GM19328 (cell line): Measurements from ENCODE around the gene GPR142.
"Not testable (repeated sequence)": the region's sequence is repeated elsewhere in the genome, so short reads cannot be mapped to it uniquely, and the experiment has no call there.

Experiments
- ATAC-seq: cut with Tn5 transposase; IDR thresholded peaks from one replicate; pipeline ENCODE4 v1.9.1; 2021; ENCODE audit warnings: mild to moderate bottlenecking, moderate library complexity; ENCODE audit not compliant: unreplicated experiment

The GPR142 gene

GRCh38 chr17:74390680-74391653 is 23.7 kb downstream of the GPR142 start:
- no peak for ATAC-seq

DNA sequence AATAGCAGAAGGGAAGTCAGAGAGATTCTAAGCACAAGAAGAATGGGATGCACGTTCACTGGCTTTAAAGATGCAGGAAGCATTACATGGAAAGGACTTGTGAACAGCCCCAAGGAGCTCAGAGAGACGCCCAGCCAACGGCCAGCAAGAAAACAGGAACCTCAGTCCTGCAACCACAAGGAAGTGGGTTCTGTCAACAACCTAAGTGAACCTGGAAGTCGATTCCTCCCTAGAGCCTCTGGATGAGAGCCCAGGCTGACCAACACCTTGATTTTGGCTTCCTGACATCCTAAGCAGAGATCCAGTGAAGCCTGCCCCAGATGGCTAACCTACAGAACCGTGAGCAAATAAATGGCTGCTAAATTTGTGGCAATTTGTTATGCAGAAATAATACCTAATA is 24.5 kb downstream of the GPR142 start:
- no peak for ATAC-seq

DNA sequence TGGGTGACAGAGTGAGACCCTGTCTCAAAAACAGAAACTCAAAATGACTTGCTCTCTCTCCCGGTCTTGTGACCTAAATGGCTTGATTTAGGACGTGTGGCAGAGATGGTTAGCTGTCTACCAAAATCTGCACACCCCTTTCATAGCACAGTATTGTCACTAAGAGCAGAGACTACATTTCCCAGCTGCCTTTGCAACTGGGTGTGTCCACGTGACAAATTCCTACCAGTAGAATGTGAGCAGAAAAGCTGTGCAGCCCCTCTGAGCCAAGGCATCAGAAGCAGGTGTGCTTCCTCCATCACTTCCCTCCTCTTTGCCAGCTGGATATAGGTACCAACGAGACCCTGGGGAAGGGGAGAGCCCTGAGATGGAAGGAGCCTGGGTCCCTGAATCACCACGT is 25.5 kb downstream of the GPR142 start:
- ATAC-seq = no peak

DNA sequence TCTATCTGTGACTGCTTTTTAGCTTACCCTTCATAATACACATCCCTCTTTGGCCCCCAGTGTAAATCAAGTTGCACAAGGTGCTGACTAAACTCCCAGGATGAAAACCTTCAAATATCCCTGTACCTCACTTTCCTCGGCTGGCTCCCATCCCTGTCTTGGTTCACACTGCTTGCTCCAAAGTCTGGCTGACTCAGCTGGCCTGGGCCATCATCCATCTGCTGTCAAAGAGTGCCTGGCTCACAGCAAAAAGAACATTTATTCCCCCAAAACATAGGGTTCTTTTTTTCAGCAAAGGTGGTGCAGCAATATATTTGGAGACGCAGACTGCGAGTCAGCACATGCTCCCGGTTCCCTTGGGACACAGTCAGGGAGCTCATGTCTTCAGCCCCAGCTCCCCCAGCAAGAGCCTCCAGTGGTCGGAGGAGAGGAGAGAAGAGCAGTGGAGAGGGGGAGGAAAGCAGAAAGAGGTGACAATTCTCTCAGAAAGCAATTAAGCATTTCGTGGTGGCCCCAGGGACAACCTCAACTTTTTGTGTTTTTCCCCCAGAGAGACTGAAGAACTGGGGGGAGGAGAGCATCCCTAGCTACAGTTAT is 26.1 kb downstream of the GPR142 start:
- ATAC-seq = no peak

GRCh38 chr17:74394275-74394950 is 27.1 kb downstream of the GPR142 start:
- ATAC-seq = no peak

DNA sequence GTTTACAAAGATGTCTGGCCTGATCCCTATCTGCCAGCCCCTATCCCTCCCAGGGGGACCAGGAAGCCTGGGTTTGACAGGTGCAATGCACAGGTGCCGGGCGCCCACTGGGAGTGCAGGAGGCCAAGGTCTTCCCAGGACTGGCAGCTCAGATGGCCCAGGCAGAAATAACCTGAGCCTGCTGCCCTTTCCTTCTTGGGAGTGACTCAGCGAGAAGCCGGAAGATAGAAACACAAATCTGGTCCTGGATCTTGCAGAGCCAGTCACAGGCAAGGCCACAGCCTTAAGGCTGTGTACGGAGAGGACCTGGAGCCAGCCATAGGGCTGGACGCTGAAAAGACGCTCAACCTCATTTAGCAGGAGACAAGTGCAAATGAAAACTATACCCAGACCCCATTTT is 27.7 kb downstream of the GPR142 start:
- no peak for ATAC-seq

DNA sequence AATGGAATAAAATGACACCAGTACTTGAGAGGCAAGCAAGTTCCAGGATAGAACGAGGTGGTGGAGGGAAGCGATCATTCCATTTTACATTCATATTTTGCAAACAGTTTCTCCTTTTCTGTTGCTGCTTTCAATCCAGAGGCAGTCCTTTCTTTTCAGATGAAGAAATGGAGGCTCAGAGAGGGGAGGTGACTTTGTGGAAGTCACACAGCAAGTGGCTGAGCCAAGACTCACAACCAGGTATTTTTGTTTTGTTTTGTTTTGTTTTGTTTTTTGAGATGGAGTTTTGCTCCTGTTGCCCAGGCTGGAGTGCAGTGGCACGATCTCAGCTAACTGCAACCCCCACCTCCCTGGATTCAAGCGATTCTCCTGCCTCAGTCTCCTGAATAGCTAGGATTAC is 29.3 kb downstream of the GPR142 start:
- no peak for ATAC-seq

DNA sequence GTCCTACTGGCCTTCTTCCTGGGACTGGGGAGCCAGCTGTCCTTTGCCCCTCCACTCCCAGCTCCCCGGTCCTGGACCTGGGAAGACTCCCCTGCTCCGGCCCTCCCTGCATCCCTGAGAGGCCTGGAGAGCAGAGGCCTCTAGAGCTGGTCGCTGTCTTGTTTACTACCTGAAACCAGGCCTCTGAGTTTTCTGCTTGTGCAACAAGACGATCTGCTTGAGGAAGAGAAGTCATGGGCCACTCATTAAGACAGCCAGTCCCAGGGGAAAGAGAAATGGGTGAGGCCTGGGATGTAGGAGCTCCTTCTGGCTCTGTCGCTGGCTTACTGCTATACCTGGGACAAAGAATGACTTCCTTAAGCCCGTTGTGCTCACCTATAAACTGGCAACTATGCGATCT is 34.7 kb downstream of the GPR142 start:
- ATAC-seq = no peak

DNA sequence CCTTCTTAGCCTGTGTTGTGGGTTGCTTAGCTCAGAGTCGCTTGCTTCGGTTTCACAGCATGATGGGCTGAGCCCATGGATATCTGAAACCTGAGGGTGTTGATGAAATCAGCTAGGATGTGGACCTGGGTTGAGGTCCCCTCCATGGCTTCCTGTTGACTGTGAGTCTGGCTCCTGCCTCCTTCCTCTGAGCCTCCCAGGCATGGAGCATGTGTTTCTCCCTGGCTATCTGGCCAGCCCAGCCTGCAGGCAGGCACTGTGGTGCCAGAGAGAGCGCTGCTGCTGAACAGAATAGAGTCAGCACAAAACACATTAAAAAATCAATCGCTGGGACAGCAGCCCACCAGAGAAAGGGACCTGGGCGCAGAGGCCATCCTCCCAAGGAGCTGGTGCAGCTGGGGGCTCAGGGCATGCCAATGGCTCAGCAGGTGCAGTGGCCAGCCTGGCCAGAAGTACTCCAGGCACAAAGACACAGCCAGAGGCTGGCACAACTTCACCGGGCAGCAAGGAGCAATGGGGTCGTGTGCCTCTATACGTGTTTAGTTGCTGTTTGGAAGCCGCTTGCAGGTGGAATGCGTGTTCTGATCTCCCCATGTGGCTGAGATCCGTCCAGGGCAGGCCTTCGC is 36.3 kb downstream of the GPR142 start:
- no peak for ATAC-seq

DNA sequence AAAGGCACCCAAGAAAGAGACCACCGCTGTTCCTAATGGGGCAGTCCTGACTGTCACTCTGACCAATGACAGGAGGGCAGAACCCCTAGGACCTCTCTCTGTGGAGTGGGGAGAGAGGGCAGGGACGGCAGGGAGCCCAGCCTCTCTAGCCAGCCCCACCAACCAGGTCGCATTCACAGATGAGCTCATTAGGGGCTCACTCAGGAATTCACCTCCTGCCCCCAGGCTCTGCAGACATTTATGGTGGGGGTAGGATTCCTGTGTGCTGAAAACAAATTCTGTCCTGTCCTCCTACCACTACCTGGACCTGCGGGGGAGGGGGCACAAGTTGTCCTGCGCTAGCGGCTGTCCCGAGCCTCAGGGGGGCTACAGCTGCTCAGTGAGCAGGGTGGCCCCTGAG is 36.9 kb downstream of the GPR142 start:
- ATAC-seq = no peak

- no peak for ATAC-seq
Observed at GRCh38 chr17:74404789-74405188, 37.5 kb downstream of the GPR142 start.

- not testable (repeated sequence) for ATAC-seq
Observed at GRCh38 chr17:74405311-74405710, 38.0 kb downstream of the GPR142 start.

DNA sequence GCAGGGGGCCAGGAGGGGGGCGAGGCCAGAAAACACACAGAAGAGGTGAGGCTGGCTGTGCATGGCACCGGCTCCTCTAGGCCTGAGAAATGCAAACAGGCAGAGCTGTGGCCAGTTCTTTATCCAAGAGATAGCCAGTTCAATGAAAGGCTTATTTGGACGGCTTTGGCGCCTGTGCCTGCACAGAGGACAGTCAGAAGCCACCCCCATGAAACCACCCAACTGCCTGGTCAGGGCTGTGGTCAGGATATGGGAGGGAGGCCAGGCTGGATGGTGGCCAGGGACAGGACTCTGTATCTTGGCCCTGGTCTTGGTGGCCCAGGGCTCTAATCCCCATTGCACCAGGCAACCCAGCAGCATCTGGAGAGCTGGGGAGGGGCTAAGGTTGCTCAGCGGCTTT is 40.1 kb downstream of the GPR142 start:
- no peak for ATAC-seq

DNA sequence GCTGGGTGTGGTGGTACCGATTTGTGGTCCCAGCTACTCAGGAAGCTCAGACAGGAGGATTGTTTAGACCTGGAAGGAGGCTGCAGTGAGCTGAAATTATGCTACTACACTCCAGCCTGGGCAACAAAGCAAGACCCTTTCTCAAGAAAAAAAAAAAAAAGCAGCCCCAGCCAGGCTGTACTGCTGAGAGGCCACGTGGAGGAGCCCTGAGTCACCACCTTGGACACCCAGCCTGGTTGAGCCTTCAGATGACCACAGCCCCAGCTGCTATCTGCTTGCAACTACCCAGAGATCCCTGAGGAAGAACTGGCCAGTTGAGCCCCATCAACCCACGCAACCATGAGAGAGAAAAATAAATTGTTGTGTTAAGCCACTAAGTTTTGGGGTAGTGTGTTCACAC is 41.0 kb downstream of the GPR142 start:
- no peak for ATAC-seq

DNA sequence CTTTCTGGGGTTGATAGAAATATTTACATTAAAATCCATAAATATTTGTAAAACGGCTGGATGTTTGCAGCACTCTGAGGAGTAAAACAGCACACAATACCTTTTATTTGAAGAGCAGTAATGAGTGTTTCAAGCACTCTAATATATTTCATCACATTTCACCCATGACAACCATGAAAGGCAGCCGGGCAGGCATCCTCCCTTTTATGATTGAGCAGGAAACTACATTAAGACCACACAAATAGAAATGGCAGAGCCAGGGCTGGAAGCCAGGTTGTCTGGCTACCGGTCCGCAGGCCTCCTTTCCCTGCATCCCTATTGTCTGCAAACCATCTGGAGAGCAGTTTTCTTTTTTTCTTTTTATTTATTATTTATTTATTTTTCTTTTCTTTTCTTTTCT is 41.5 kb downstream of the GPR142 start:
- no peak for ATAC-seq

DNA sequence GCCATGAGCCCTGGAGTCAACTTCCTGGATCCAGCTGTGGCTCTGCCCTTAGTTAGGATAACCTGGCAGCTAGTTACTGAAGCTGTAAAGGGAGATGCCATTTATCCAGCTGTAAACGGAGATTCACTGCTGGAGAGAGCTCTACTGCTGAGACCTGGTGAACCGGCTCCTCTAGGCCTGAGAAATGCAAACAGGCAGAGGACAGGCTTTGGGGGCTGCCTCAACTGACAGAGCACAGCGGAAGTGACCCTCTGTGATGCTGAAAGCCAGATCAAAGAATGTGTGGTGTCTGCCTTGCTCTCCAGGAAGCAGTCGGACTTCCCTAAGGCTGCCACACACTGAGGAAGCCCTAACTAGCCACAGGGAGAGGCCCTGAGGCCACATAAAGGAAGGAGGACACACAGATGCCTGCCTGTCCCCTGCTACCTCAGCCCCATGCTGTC is 42.7 kb downstream of the GPR142 start:
- no peak for ATAC-seq

GRCh38 chr17:74412581-74412980 is 45.3 kb downstream of the GPR142 start:
- ATAC-seq = no peak

DNA sequence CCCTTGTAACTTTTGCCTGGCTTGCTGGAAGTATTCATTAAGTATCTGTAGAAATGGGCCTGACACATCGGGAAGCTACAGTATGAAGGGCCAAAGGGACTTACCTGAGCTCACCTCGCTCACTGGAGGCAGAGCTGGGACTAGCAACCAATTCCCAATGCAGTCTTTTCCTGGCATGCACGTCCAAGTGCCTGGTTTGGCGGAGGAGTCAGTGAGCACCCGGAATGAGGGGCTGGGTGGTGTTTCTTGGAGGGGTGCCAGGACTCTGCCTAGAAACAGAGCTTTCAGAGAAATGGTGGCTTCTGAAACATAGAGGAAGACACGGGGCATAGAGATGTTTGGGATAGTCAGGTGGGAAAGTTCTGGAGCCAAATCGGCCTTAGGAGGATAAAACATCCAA is 46.2 kb downstream of the GPR142 start:
- ATAC-seq = no peak

- ATAC-seq = no peak
Observed at GRCh38 chr17:74414510-74414909, 47.2 kb downstream of the GPR142 start.

GRCh38 chr17:74415608-74416396 is 48.5 kb downstream of the GPR142 start:
- ATAC-seq = no peak
